Hepatocyte (in vitro differentiated cells): Measurements from ENCODE around the gene USP10.

Experiments used
- EZH2 ChIP-seq: fragments of 200-600 bp; sonication (generic); IDR thresholded peaks from 2 replicates; pipeline ENCODE4 v1.6.1; 2016; ENCODE audit warnings: antibody characterized with exemption, mild to moderate bottlenecking, borderline replicate concordance
- EZH2phosphoT487 ChIP-seq: fragments of 200-600 bp; sonication (generic); IDR thresholded peaks from one replicate; pipeline ENCODE4 v1.6.1; 2018; ENCODE audit warnings: antibody characterized with exemption, mild to moderate bottlenecking, low read depth, moderate library complexity; ENCODE audit not compliant: unreplicated experiment, severe bottlenecking
- TF ChIP-seq, protein P1 (sequence below): fragments of 200-600 bp; sonication (generic); IDR thresholded peaks from 2 replicates; pipeline ENCODE4 v1.5.1; 2016; ENCODE audit warnings: antibody characterized with exemption, mild to moderate bottlenecking; ENCODE audit not compliant: poor library complexity

DNA sequence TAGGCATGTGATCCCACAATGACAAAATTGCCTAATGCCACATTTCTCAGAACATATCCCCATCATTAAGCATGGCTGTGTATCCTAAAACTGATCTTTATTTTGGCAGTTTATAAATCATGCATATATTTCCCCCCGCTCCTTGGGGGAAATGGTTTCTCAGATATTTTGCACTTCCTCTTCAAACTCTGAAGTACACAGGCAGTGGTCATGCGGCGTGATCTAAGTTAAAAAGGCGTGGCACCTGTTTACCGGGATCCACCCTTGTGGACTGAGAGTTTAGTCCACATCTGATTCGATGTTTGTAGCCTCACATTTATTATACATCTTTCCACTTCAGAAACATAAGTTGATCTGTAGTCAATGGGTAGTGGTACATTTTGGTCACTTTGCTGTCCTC lies 51.4 kb downstream of the USP10 start:
- TF ChIP-seq, protein P1, sequence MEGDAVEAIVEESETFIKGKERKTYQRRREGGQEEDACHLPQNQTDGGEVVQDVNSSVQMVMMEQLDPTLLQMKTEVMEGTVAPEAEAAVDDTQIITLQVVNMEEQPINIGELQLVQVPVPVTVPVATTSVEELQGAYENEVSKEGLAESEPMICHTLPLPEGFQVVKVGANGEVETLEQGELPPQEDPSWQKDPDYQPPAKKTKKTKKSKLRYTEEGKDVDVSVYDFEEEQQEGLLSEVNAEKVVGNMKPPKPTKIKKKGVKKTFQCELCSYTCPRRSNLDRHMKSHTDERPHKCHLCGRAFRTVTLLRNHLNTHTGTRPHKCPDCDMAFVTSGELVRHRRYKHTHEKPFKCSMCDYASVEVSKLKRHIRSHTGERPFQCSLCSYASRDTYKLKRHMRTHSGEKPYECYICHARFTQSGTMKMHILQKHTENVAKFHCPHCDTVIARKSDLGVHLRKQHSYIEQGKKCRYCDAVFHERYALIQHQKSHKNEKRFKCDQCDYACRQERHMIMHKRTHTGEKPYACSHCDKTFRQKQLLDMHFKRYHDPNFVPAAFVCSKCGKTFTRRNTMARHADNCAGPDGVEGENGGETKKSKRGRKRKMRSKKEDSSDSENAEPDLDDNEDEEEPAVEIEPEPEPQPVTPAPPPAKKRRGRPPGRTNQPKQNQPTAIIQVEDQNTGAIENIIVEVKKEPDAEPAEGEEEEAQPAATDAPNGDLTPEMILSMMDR, result no peak
- TF ChIP-seq EZH2, result no peak
- TF ChIP-seq EZH2phosphoT487, result no peak
